ENCODE measurements around the gene TRIM10.

GRCh38 chr6:30162265-30163089, 1.5 kb upstream of the TRIM10 start:
- TF ChIP-seq CTCF (conservative IDR thresholded peaks at IDR 0.05 in 1 of 2, IDR thresholded peaks at IDR 0.05 in 1 of 2; ENCODE audit: low read depth in 1 of 2, low read length in 2 of 2) (no peak), EZH2 (IDR thresholded peaks at IDR 0.05; ENCODE audit: low read length, missing control alignments) (no peak)
